Measurements from ENCODE around the gene NIFK.
A peak's percentile ranks its signal among the peaks of the same experiment; 100 is the strongest.
"Not testable (repeated sequence)": the region's sequence is repeated elsewhere in the genome, so short reads cannot be mapped to it uniquely, and the experiment has no call there.

Gene NIFK

GRCh38 chr2:121736462-121737336, at the start of gene NIFK:
Gene NIFK, minus strand, starts transcription at chr2:121736875. Its CDS starts 25 bp downstream, at chr2:121736850.
- peak; percentile 98 for DNase-seq

GRCh38 chr2:121783180-121783579, 46.5 kb upstream of the NIFK start:
- DNase-seq: no peak

GRCh38 chr2:121778741-121779487, 42.2 kb upstream of the NIFK start:
- DNase-seq: no peak

- peak; percentile 74 for DNase-seq
Observed at GRCh38 chr2:121777699-121778058, 41.0 kb upstream of the NIFK start.

GRCh38 chr2:121776885-121777698, 40.4 kb upstream of the NIFK start:
- peak; percentile 12 for DNase-seq

- DNase-seq: no peak
Observed at GRCh38 chr2:121776361-121776760, 39.7 kb upstream of the NIFK start.

GRCh38 chr2:121774235-121774634, 37.6 kb upstream of the NIFK start:
- no peak for DNase-seq

GRCh38 chr2:121771976-121772742, 35.5 kb upstream of the NIFK start:
- DNase-seq: no peak

GRCh38 chr2:121768143-121768755, 31.6 kb upstream of the NIFK start:
- DNase-seq: no peak

- DNase-seq: no peak
Observed at GRCh38 chr2:121766624-121767023, 29.9 kb upstream of the NIFK start.

GRCh38 chr2:121764681-121765228, 28.1 kb upstream of the NIFK start:
- no peak for DNase-seq

- DNase-seq: peak; percentile 97
Observed at GRCh38 chr2:121755237-121756111, 18.8 kb upstream of the NIFK start, which contains the start of gene TSN. Gene TSN, plus strand, starts transcription at chr2:121755651. Its CDS starts 129 bp downstream, at chr2:121755780.

- DNase-seq: no peak
Observed at GRCh38 chr2:121754851-121755236, 18.2 kb upstream of the NIFK start.

GRCh38 chr2:121748202-121748601, 11.5 kb upstream of the NIFK start:
- DNase-seq: peak; percentile 51

- no peak for DNase-seq
Observed at GRCh38 chr2:121746071-121746578, 9.4 kb upstream of the NIFK start.

- no peak for DNase-seq
Observed at GRCh38 chr2:121741450-121741849, 4.8 kb upstream of the NIFK start.

- DNase-seq: no peak
Observed at GRCh38 chr2:121740973-121741372, 4.3 kb upstream of the NIFK start.

- DNase-seq: no peak
Observed at GRCh38 chr2:121736140-121736461, 574 bp downstream of the NIFK start.

- DNase-seq: no peak
Observed at GRCh38 chr2:121735518-121736074, 1.1 kb downstream of the NIFK start.

- DNase-seq: not testable (repeated sequence)
Observed at GRCh38 chr2:121734544-121734943, 2.1 kb downstream of the NIFK start.

Data from fibroblast of skin of right biceps (primary cell).